ENCODE data around the gene TMC6. TPM values are rescaled to one million over a fixed set of nuclear protein-coding genes. Genes with fewer than 3 reads are reported as not detected.

The TMC6 gene
- total and polyA plus RNA-seq, 2 of the 13 experiments (the other 11 are each of a cell fraction or from before 2014, with no cell fraction given), result 48.4 to 99.1 TPM

DNA sequence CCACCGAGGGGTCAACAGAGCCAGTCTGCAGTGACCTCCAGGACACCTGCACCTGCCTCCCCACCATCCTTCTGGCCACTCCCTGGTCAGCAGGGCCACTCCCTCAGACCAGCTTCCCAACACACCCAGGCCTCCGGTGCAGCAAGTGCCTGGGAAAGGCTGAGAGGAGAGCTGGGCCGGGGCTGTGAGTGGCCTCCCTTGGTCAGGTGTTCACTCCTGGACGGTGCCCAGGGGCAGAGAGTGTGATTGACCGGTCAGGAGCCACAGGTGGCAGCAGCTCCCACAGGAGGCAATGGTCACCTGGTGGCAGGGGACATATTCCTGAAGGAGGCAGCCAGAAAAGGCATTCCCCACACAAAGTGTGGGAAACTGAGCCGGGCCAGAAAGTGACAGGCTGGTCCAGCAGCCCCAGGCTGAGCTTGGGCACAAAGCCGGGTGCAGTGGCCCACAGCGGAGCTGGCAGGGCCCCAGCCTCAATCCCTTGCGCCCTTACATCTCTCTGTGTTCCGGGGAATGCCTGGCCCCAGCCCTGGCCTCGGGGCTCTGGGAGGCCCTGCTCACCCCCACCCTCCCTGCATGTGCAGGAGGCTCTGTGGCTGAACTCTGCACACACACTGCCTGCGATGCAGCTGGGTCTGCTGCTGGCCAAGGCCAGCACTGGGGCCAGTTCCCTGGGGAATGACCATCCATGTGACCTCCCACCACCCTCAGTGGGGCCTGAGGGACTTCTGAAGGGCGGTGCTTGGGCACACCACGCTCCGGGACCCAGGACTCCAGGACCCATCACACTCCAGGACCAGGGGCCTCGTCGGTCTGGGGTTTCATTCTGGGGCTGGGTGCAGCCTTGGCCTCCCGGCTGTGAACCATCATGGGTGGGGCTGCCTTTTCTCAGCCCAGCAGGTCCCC, 16.4 kb upstream of the TMC6 start (continued):
- TF ChIP-seq, protein P1, sequence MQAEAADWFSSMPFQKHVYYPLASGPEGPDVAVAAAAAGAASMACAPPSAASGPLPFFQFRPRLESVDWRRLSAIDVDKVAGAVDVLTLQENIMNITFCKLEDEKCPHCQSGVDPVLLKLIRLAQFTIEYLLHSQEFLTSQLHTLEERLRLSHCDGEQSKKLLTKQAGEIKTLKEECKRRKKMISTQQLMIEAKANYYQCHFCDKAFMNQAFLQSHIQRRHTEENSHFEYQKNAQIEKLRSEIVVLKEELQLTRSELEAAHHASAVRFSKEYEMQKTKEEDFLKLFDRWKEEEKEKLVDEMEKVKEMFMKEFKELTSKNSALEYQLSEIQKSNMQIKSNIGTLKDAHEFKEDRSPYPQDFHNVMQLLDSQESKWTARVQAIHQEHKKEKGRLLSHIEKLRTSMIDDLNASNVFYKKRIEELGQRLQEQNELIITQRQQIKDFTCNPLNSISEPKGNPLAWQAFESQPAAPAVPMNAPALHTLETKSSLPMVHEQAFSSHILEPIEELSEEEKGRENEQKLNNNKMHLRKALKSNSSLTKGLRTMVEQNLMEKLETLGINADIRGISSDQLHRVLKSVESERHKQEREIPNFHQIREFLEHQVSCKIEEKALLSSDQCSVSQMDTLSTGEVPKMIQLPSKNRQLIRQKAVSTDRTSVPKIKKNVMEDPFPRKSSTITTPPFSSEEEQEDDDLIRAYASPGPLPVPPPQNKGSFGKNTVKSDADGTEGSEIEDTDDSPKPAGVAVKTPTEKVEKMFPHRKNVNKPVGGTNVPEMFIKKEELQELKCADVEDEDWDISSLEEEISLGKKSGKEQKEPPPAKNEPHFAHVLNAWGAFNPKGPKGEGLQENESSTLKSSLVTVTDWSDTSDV (CRISPR knock-in tag; IDR thresholded peaks at IDR 0.05), result 0 out of 2 replicates have a peak, but pooled peaks have one; percentile 11
- TF ChIP-seq KDM6A (CRISPR knock-in tag; IDR thresholded peaks at IDR 0.05; ENCODE audit: low read depth), result peak; percentile 82
- TF ChIP-seq, protein P2, sequence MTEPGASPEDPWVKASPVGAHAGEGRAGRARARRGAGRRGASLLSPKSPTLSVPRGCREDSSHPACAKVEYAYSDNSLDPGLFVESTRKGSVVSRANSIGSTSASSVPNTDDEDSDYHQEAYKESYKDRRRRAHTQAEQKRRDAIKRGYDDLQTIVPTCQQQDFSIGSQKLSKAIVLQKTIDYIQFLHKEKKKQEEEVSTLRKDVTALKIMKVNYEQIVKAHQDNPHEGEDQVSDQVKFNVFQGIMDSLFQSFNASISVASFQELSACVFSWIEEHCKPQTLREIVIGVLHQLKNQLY (CRISPR knock-in tag; IDR thresholded peaks at IDR 0.05), result peak; percentile 70
- no peak for TF ChIP-seq SRSF1 (optimal IDR thresholded peaks at IDR 0.05; ENCODE audit: low read depth, low read length)
- TF ChIP-seq, protein P3, sequence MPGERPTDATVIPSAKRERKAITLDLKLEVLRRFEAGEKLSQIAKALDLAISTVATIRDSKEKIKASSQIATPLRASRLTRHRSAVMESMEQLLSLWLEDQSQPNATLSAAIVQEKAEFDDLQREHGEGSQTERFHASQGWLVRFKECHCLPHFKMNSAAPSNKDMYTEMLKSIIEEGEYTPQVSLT (CRISPR knock-in tag; IDR thresholded peaks at IDR 0.05; ENCODE audit: borderline replicate concordance, low read depth), result no peak
- no peak for TF ChIP-seq NPAS2 (CRISPR knock-in tag; IDR thresholded peaks at IDR 0.05; ENCODE audit: borderline replicate concordance)
- TF ChIP-seq HOXA3 (CRISPR knock-in tag; IDR thresholded peaks at IDR 0.05), result peak; percentile 78
- peak; percentile 81; the same call in 1 of the 2 replicates for TF ChIP-seq PPARG (CRISPR knock-in tag; conservative IDR thresholded peaks at IDR 0.05)
- TF ChIP-seq ZNF468 (CRISPR knock-in tag; IDR thresholded peaks at IDR 0.05), result no peak
- TF ChIP-seq GATAD1 (CRISPR knock-in tag; IDR thresholded peaks at IDR 0.05), result peak; percentile 66; the same call in 1 of the 2 replicates
- TF ChIP-seq, protein P4, sequence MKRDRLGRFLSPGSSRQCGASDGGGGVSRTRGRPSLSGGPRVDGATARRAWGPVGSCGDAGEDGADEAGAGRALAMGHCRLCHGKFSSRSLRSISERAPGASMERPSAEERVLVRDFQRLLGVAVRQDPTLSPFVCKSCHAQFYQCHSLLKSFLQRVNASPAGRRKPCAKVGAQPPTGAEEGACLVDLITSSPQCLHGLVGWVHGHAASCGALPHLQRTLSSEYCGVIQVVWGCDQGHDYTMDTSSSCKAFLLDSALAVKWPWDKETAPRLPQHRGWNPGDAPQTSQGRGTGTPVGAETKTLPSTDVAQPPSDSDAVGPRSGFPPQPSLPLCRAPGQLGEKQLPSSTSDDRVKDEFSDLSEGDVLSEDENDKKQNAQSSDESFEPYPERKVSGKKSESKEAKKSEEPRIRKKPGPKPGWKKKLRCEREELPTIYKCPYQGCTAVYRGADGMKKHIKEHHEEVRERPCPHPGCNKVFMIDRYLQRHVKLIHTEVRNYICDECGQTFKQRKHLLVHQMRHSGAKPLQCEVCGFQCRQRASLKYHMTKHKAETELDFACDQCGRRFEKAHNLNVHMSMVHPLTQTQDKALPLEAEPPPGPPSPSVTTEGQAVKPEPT (CRISPR knock-in tag; IDR thresholded peaks at IDR 0.05; ENCODE audit: low read depth), result peak; percentile 94
- 0 out of 2 replicates have a peak, but pooled peaks have one; percentile 7 for TF ChIP-seq ZMYM2 (CRISPR knock-in tag; IDR thresholded peaks at IDR 0.05)
- TF ChIP-seq ZNF317 (CRISPR knock-in tag; IDR thresholded peaks at IDR 0.05), result peak; percentile 83; the same call in 1 of the 2 replicates
- TF ChIP-seq, protein P5, sequence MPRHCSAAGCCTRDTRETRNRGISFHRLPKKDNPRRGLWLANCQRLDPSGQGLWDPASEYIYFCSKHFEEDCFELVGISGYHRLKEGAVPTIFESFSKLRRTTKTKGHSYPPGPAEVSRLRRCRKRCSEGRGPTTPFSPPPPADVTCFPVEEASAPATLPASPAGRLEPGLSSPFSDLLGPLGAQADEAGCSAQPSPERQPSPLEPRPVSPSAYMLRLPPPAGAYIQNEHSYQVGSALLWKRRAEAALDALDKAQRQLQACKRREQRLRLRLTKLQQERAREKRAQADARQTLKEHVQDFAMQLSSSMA (CRISPR knock-in tag; IDR thresholded peaks at IDR 0.05), result 0 out of 2 replicates have a peak, but pooled peaks have one; percentile 7
- TF ChIP-seq, protein P6, sequence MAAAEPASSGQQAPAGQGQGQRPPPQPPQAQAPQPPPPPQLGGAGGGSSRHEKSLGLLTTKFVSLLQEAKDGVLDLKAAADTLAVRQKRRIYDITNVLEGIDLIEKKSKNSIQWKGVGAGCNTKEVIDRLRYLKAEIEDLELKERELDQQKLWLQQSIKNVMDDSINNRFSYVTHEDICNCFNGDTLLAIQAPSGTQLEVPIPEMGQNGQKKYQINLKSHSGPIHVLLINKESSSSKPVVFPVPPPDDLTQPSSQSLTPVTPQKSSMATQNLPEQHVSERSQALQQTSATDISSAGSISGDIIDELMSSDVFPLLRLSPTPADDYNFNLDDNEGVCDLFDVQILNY (CRISPR knock-in tag; conservative IDR thresholded peaks at IDR 0.05), result no peak

Measured in HepG2 (cell line).